ENCODE measurements around the gene GPR42. TPM values are rescaled to one million over a fixed set of nuclear protein-coding genes. Genes with fewer than 3 reads are reported as not detected.
"Not testable (repeated sequence)": the region's sequence is repeated elsewhere in the genome, so short reads cannot be mapped to it uniquely, and the experiment has no call there.

GPR42 gene
- total RNA-seq, 2 donors from 2014 or later, result not detected

DNA sequence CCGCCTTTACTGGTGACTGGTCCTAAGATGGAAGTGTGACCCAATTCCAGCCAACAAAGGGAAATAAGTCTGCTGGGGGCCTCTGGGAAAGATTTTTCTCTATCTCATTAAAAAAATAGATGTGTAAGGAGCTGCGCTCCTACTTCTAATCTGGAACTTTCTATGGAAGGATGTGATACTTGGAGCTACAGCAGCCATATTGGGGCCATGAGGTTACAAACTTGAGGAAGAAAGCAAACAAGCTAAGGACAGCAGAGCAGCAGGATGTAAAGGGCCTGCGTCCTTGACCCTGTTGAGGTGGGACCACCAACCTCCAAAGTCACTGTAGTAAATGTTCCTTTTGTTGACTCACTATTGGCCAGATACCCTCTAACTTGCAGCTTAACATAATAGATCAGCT is 7.5 kb downstream of the GPR42 start:
- no peaks in the 10 kb centered on the region for H3K9me3 ChIP-seq
- no peak overlapping the region for H3K4me3 ChIP-seq
- no peak for TF ChIP-seq CTCF (IDR thresholded peaks at IDR 0.05)
- DNase-seq (ENCODE audit: low spot score) (no peak), ATAC-seq (ENCODE audit: insufficient number of reproducible peaks, low FRiP score, low read depth) (no peak)
- no peaks in the 10 kb centered on the region for H3K4me1 ChIP-seq (ENCODE audit: control insufficient read depth in 1 of 2, low read depth in 2 of 2)
- H3K27me3 ChIP-seq (replicated peaks; ENCODE audit: insufficient read depth), result no peaks in the 10 kb centered on the region
- no peaks in the 10 kb centered on the region for H3K36me3 ChIP-seq
- no peak overlapping the region for H3K27ac ChIP-seq

GRCh38 chr19:35379545-35379944 is 8.7 kb downstream of the GPR42 start:
- H3K27me3 ChIP-seq (replicated peaks; ENCODE audit: insufficient read depth); H3K27ac ChIP-seq; H3K9me3 ChIP-seq; ATAC-seq (ENCODE audit: insufficient number of reproducible peaks, low FRiP score, low read depth); H3K4me1 ChIP-seq (ENCODE audit: control insufficient read depth in 1 of 2, low read depth in 2 of 2); DNase-seq (ENCODE audit: low spot score); H3K36me3 ChIP-seq; H3K4me3 ChIP-seq: not testable (repeated sequence)

- H3K4me1 ChIP-seq (ENCODE audit: control insufficient read depth in 1 of 2, low read depth in 2 of 2), result no peaks in the 10 kb centered on the region
- no peaks in the 10 kb centered on the region for H3K36me3 ChIP-seq
- ATAC-seq (ENCODE audit: insufficient number of reproducible peaks, low FRiP score, low read depth), result no peak
- H3K9me3 ChIP-seq, result no peaks in the 10 kb centered on the region
- H3K27me3 ChIP-seq (replicated peaks; ENCODE audit: insufficient read depth), result no peaks in the 10 kb centered on the region
- no peak for DNase-seq (ENCODE audit: low spot score)
- H3K4me3 ChIP-seq, result no peak overlapping the region
- no peak for TF ChIP-seq CTCF (IDR thresholded peaks at IDR 0.05)
- H3K27ac ChIP-seq, result no peak overlapping the region
These were observed 9.1 kb downstream of the GPR42 start for GRCh38 chr19:35379992-35380391.

DNA sequence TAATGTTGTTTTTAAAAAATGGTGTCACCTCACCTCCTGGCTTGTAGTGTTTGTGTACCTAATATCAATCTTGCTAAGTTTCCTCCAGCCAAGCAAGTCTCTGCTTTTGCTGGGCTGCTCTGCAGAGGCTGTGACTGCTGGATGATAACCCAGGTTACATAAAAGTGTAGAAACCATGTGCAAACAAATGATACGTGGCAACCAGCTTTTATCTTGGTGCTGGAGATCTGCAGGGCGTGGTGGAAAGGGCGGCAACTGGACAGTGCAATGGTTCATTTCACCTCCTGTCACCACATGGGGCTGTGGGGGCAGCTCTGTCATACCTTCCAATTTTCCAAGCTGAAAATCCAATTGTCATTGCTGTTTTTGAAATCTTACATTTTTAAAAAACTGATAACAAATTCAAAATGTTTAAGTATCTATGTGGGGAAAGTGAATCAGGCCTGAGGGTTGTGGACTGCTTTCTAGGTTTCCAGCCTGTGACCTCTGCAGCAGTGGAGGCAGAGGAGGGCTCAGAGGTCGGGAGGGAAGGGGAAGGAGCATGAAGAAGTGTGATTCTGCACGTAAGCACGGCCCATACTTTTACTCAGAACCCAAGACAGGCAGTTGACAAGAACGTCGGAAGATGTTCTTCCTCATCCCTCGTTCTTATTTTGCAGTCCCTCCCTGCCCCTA is 9.7 kb downstream of the GPR42 start:
- TF ChIP-seq CTCF (IDR thresholded peaks at IDR 0.05), result no peak
- H3K4me3 ChIP-seq, result no peak overlapping the region
- no peak overlapping the region for H3K27ac ChIP-seq
- H3K36me3 ChIP-seq, result no peaks in the 10 kb centered on the region
- no peaks in the 10 kb centered on the region for H3K4me1 ChIP-seq (ENCODE audit: control insufficient read depth in 1 of 2, low read depth in 2 of 2)
- no peaks in the 10 kb centered on the region for H3K27me3 ChIP-seq (replicated peaks; ENCODE audit: insufficient read depth)
- ATAC-seq (ENCODE audit: insufficient number of reproducible peaks, low FRiP score, low read depth) (no peak), DNase-seq (ENCODE audit: low spot score) (no peak)
- H3K9me3 ChIP-seq, result no peaks in the 10 kb centered on the region

DNA sequence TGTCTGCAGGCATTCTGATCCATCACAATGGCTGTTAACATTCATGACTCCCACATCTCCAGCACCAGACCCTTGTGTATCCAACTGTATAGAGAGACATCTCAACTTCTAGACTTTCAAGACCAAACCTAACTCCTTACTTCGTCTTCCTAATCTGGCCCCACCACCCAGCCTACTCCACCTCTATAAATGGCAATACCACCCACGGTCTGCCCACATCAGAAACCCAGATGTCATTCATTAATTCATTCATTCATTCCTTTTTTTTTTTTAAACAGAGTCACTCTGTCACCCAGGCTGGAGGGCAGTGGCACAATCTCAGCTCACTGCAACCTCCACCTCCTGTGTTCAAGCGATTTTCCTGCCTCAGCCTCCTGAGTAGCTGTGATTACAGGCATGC is 10.4 kb downstream of the GPR42 start:
- Histone ChIP-seq H3K9me3 (no peaks in the 10 kb centered on the region), H3K36me3 (no peaks in the 10 kb centered on the region), H3K27me3 (replicated peaks; ENCODE audit: insufficient read depth) (no peaks in the 10 kb centered on the region), H3K4me3 (no peak overlapping the region), H3K4me1 (ENCODE audit: control insufficient read depth in 1 of 2, low read depth in 2 of 2) (no peaks in the 10 kb centered on the region), H3K27ac (no peak overlapping the region)
- ATAC-seq (ENCODE audit: insufficient number of reproducible peaks, low FRiP score, low read depth), result no peak
- no peak for TF ChIP-seq CTCF (IDR thresholded peaks at IDR 0.05)
- no peak for DNase-seq (ENCODE audit: low spot score)

DNA sequence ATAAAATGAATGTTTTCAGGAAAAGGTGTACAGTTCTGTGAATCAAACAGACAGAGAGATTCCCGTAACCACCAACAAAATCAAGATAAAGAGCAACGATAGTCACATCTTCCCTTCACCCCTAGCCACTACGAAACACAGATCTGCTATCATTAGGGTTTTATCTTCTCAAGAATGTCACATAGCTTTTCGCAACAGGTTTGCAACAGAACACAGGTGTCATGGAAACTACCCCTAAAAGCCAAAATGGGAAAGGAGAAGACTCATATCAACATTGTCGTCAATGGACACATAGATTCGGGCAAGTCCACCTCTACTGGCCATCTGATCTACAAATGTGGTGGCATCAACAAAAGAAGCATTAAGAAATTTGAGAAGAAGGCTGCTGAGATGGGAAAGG is 11.1 kb downstream of the GPR42 start:
- no peak for TF ChIP-seq CTCF (IDR thresholded peaks at IDR 0.05)
- H3K36me3 ChIP-seq, result no peaks in the 10 kb centered on the region
- no peak overlapping the region for H3K4me3 ChIP-seq
- H3K27me3 ChIP-seq (replicated peaks; ENCODE audit: insufficient read depth), result no peaks in the 10 kb centered on the region
- DNase-seq (ENCODE audit: low spot score) (no peak), ATAC-seq (ENCODE audit: insufficient number of reproducible peaks, low FRiP score, low read depth) (no peak)
- no peak overlapping the region for H3K27ac ChIP-seq
- no peaks in the 10 kb centered on the region for H3K4me1 ChIP-seq (ENCODE audit: control insufficient read depth in 1 of 2, low read depth in 2 of 2)
- H3K9me3 ChIP-seq, result no peaks in the 10 kb centered on the region

All from thoracic aorta (tissue), 2 donors.